HG03432 (cell line): Measurements from ENCODE around the gene KLHL35.
"Not testable (repeated sequence)": the region's sequence is repeated elsewhere in the genome, so short reads cannot be mapped to it uniquely, and the experiment has no call there.

Experiments used
- ATAC-seq: cut with Tn5 transposase; IDR thresholded peaks from one replicate; pipeline ENCODE4 v1.9.1; 2021; ENCODE audit warnings: mild to moderate bottlenecking, moderate library complexity; ENCODE audit not compliant: unreplicated experiment

The KLHL35 gene

GRCh38 chr11:75426720-75427086, 6.3 kb downstream of the KLHL35 start:
- ATAC-seq, result no peak

GRCh38 chr11:75425422-75425821, 7.6 kb downstream of the KLHL35 start:
- ATAC-seq, result no peak

GRCh38 chr11:75424396-75424795, 8.6 kb downstream of the KLHL35 start:
- ATAC-seq, result no peak

- no peak for ATAC-seq
Measured at GRCh38 chr11:75423721-75424120, 9.3 kb downstream of the KLHL35 start.

GRCh38 chr11:75422248-75423231, 10.5 kb downstream of the KLHL35 start:
- no peak for ATAC-seq

GRCh38 chr11:75421902-75422247, 11.1 kb downstream of the KLHL35 start:
- no peak for ATAC-seq

GRCh38 chr11:75421035-75421602, 11.9 kb downstream of the KLHL35 start:
- ATAC-seq, result no peak

- no peak for ATAC-seq
Measured at GRCh38 chr11:75420224-75421034, 12.6 kb downstream of the KLHL35 start.

GRCh38 chr11:75413864-75414263, 19.1 kb downstream of the KLHL35 start:
- ATAC-seq, result no peak

- not testable (repeated sequence) for ATAC-seq
Measured at GRCh38 chr11:75413146-75413545, 19.9 kb downstream of the KLHL35 start.

- ATAC-seq, result not testable (repeated sequence)
Measured at GRCh38 chr11:75409971-75410370, 23.0 kb downstream of the KLHL35 start.

GRCh38 chr11:75408957-75409219, 24.1 kb downstream of the KLHL35 start:
- no peak for ATAC-seq

GRCh38 chr11:75406338-75406777, 26.6 kb downstream of the KLHL35 start:
- ATAC-seq, result no peak

- ATAC-seq, result no peak
Measured at GRCh38 chr11:75403983-75404658, 28.9 kb downstream of the KLHL35 start.

GRCh38 chr11:75403037-75403436, 30.0 kb downstream of the KLHL35 start:
- no peak for ATAC-seq

- no peak for ATAC-seq
Measured at GRCh38 chr11:75402002-75402773, 30.8 kb downstream of the KLHL35 start.

- no peak for ATAC-seq
Measured at GRCh38 chr11:75400146-75400865, 32.7 kb downstream of the KLHL35 start.

- peak; percentile 86 for ATAC-seq
Measured at GRCh38 chr11:75399344-75400145, 33.5 kb downstream of the KLHL35 start, which contains the start of gene RPS3. TSS of gene RPS3 (plus strand) at chr11:75399518. CDS start at chr11:75399548, 30 bp downstream.

GRCh38 chr11:75398906-75399305, 34.1 kb downstream of the KLHL35 start:
- peak; percentile 9 for ATAC-seq
